Measurements from ENCODE around the gene ATP8A2.

Gene ATP8A2

DNA sequence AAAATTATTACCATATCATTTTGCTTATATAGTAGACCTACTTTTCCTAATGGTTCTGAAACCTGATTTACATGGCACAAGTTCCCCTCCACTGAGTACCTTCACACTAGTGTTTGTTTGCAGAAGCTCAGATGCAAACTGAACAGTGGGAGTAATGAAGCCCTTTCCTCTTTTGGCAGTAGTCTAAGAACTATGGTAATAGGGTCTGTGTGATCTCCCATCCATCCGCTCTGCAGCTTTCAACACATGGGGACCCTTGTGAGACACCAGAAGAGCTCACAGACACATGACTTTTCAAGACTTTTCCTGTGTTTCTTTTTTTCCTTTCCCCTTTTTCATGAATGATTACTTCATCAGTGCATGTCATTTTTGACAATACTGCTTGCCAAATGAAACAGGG is 336.0 kb downstream of the ATP8A2 start:
- DNase-seq (ENCODE audit: low read depth, low spot score) = no peak
- no peak overlapping the region for H3K27ac ChIP-seq

GRCh38 chr13:25708268-25708667 is 336.5 kb downstream of the ATP8A2 start:
- no peak for DNase-seq (ENCODE audit: low read depth, low spot score)
- H3K27ac ChIP-seq = no peak overlapping the region

- DNase-seq (ENCODE audit: low read depth, low spot score) = no peak
Observed at GRCh38 chr13:25709088-25709487, 337.3 kb downstream of the ATP8A2 start.

GRCh38 chr13:25715760-25716159 is 344.0 kb downstream of the ATP8A2 start:
- H3K27ac ChIP-seq = no peak overlapping the region
- no peak for DNase-seq (ENCODE audit: low read depth, low spot score)

More at GRCh38 chr13:25709088-25709487, 337.3 kb downstream of the ATP8A2 start:
- no peak overlapping the region for H3K27ac ChIP-seq

- no peak for DNase-seq (ENCODE audit: low read depth, low spot score)
Observed at GRCh38 chr13:25717666-25718197, 346.0 kb downstream of the ATP8A2 start.

DNA sequence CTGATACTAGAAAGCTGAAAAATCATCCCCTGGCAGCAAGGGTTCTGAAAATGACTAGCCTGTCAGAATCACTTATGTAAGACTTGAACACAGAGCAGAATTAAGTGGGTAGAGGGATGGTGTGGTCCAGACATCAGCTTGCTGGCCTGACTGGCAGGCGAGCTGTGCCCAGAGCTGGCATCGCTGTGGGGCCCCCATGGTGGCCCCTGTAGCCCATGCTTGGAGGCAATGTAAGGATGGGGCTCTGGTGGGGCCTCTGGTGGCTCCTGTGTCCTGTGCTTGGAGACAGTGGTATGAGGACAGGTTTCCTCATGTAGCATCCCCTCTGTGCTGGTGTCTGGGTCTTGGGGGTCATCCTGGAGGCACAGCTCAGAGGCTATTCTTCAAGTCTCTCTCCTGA is 347.9 kb downstream of the ATP8A2 start:
- DNase-seq (ENCODE audit: low read depth, low spot score) = no peak
- no peak overlapping the region for H3K27ac ChIP-seq

More at GRCh38 chr13:25717666-25718197, 346.0 kb downstream of the ATP8A2 start:
- H3K27ac ChIP-seq = no peak overlapping the region

DNA sequence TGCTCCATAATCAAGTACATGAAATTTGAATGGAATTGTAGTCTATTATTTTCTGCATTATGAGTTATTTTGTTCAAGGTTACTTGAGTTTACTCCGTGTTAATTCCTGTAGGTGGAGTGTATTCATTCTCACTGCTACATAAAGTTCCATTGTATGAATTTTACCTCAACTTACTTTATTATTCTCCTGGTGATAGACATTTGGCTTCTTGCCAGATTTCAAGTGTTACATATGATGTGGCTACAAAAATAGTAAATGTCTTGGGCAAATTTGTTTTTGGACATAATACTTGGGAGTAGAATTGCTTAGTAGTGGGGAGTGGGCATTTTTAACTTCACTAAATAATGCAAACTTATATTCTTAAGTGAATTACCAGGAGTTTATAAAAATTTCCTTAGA is 351.1 kb downstream of the ATP8A2 start:
- H3K27ac ChIP-seq = no peak overlapping the region

GRCh38 chr13:25725104-25725503 is 353.3 kb downstream of the ATP8A2 start:
- H3K27ac ChIP-seq = no peak overlapping the region
- DNase-seq (ENCODE audit: low read depth, low spot score) = no peak

More for the DNA sequence above, 351.1 kb downstream of the ATP8A2 start:
- DNase-seq (ENCODE audit: low read depth, low spot score) = no peak

DNA sequence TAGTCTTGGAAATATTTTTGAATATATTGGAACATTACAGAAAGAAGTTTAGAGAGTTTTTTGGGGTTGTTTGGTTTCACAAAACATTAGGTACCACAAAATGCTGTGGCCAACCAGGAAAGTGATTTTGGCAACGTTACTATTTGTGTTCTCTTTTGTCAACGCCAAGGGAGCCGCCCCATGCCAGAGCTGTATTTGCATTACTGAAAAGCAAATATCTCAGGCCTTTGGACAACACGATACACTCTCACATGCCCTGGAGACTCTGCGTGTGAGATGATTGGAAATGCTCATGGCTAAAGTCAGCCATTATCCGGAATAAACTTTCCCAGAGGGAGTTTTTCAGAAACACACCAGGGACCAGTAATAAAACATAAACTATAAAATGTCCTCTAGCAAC is 355.5 kb downstream of the ATP8A2 start:
- DNase-seq (ENCODE audit: low read depth, low spot score) = no peak
- H3K27ac ChIP-seq = no peak overlapping the region

GRCh38 chr13:25727810-25728209 is 356.0 kb downstream of the ATP8A2 start:
- DNase-seq (ENCODE audit: low read depth, low spot score) = no peak
- no peak overlapping the region for H3K27ac ChIP-seq

DNA sequence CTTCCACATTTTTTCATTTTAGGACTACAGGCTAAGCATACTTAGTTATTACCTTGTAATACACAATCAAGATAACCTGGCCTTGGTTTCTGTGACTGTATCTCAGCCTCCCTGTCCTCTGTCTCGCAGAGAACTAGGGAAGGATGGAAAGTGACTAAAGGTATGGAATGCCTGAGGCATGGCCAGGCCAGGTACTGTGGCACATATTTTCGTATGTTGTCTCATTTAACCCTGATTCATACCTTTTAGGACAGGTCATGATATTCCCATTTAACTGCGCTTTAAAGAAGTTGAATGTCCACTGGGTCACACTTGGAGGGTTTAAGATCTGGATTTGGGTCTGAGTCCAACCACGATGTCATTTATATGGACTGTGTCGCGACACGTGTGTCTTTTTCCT is 357.4 kb downstream of the ATP8A2 start:
- DNase-seq (ENCODE audit: low read depth, low spot score) = no peak
- no peak overlapping the region for H3K27ac ChIP-seq

GRCh38 chr13:25731037-25731436 is 359.3 kb downstream of the ATP8A2 start:
- no peak for DNase-seq (ENCODE audit: low read depth, low spot score)

GRCh38 chr13:25731536-25731935 is 359.8 kb downstream of the ATP8A2 start:
- no peak for DNase-seq (ENCODE audit: low read depth, low spot score)
- no peak overlapping the region for H3K27ac ChIP-seq

More at GRCh38 chr13:25731037-25731436, 359.3 kb downstream of the ATP8A2 start:
- no peak overlapping the region for H3K27ac ChIP-seq

DNA sequence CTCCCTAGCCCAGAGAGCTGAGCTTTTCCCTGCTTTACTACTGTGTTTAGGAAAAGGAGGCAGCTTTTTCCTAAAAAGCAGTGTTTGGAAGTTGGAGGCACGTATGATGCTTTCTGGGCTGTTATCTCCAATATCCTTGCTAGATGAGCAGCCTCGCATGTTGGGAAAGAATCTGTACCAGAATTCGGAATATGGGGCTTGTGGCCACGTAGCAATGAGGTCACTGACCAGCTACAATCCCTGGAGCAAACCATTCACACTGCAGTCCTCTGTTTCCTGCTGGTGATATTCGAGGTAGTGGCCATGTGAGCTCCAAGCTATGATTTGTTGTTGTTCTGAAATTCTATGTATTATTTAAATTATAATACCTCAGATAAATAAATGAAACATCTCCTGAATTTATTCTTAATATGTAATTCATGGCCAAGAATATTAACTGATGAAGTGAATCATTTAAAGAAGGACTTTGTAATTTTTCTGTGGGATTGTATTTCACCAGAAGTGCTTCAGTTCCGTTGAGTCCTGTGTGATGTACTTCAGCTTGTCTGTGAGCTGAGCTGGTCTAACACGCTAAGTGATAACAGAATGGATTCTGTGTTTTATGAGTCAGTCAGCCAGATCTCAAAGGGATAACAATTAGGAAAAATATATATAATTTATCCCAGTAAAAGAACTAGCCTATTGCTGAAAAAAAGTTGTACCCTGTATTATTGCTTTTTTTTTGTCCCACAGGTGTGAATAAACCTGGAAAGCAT is 360.5 kb downstream of the ATP8A2 start:
- DNase-seq (ENCODE audit: low read depth, low spot score) = no peak
- peak overlapping the region; percentile 60 for H3K27ac ChIP-seq

GRCh38 chr13:25733001-25733491 is 361.3 kb downstream of the ATP8A2 start:
- peak overlapping the region; percentile 60 for H3K27ac ChIP-seq
- peak; percentile 45 for DNase-seq (ENCODE audit: low read depth, low spot score)

DNA sequence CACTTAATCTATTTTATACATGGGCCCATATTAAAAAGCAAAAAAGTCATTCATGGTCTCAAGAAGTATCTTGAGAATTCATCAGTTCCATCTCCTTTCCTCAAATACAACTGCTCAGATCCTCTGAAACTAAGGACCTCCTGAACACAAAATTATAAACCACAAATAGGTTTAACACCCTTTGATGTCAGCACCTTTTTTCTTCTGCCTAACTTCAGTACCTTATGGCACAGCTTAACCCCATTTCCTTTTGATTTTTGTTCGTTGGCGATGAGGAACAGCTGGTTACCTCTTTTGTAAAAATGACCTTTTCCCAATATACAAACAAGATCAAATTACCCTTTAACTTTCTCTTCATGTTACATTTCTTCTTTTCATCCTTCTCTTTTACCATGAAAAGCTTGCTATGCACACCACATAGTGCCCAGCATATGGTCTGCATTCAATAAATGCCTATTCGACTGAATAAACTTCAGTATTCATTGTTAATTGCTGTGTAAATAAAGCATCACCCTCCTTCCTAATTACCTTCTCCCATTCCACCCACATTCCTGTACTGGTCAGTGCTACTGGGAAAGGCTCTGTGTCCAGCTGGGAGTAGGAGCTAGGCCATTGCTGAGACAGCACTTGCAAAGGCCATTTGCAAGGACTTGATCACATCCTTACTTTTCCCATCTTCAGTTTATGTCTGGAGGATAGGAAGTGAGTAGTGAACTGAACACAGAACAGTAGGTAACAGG is 362.1 kb downstream of the ATP8A2 start:
- no peak for DNase-seq (ENCODE audit: low read depth, low spot score)

GRCh38 chr13:25738342-25739196 is 366.8 kb downstream of the ATP8A2 start:
- H3K27ac ChIP-seq = no peak overlapping the region
- no peak for DNase-seq (ENCODE audit: low read depth, low spot score)

More for the DNA sequence above, 362.1 kb downstream of the ATP8A2 start:
- peak overlapping the region; percentile 60 for H3K27ac ChIP-seq

DNA sequence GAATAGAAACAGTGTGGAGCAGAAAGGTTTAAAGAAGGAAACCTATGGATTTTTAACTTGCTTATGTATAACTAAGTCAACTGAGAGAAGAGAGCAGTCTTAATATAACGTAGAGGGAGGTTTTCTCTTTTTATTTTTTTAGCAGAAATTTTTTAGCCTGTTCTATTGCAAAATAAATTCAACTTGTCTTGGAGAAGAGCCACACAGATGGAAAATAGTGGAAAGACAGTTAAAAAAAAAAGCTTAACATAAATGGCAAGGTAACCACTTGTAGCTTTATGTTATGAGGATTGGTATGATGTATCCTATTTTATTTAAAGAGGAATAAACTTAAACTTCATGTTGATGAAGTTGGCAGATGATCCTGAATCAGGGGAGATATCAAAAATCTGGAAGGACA is 367.6 kb downstream of the ATP8A2 start:
- no peak overlapping the region for H3K27ac ChIP-seq
- no peak for DNase-seq (ENCODE audit: low read depth, low spot score)

DNA sequence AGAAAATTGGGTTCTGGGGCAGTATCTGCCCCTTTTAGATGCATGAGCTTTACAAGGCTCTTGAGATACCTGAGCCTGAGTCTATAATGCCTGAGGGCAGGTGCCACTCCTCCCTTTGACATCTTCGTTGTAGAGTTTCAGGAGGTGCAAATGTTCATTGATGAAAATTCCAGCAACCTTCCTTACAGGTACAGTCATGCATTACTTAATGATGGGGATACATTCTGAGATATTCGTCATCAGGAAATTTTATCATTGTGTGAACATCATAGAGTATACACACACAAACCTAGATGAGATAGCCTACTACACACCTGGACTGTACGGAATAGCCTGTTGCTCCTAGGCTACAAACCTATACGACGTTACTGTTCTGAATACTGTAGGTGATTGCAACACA is 370.0 kb downstream of the ATP8A2 start:
- DNase-seq (ENCODE audit: low read depth, low spot score) = no peak
- H3K27ac ChIP-seq = no peak overlapping the region

GRCh38 chr13:25742220-25742619 is 370.4 kb downstream of the ATP8A2 start:
- no peak overlapping the region for H3K27ac ChIP-seq
- DNase-seq (ENCODE audit: low read depth, low spot score) = no peak
